NCI-H1105 treated with DMSO at 0.1 percent for 48 hours (cell line): Measurements from ENCODE around the gene SLC10A6.

Experiments used
- DNase-seq: peaks from one replicate; lab custom pipeline; 2025; lab: John Stamatoyannopoulos, UW

The SLC10A6 gene

GRCh38 chr4:86775061-86775460 is 74.1 kb downstream of the SLC10A6 start:
- no peak for DNase-seq
